SK-MEL-5 (cell line): ENCODE measurements around the gene MORN4. TPM values are rescaled to one million over a fixed set of nuclear protein-coding genes. Genes with fewer than 3 reads are reported as not detected.

Experiments used
- DNase-seq: peaks from one replicate; pipeline ENCODE4 v3.0.0-alpha.2; 2016; ENCODE audit warnings: low read depth, low spot score
- in situ Hi-C: cut with HindIII; loops from 2 replicates; pipeline ENCODE4 v1.10.0; 2016; ENCODE audit warnings: low sequenced_read_pairs, high pct_unique_total_duplicates, low pct_unique_long_range_greater_than_20kb
- total RNA-seq: library from RNA; depleted of rRNA; stranded (reverse); fragments of >200 nt; shearing (Covaris generic); gene quantifications from 2 replicates; pipeline ENCODE4 v1.2.3, GENCODE V29; 2014; rRNA removed

Gene MORN4
- total RNA-seq, 1 experiment from 2014 or later = 3.5 TPM

DNA sequence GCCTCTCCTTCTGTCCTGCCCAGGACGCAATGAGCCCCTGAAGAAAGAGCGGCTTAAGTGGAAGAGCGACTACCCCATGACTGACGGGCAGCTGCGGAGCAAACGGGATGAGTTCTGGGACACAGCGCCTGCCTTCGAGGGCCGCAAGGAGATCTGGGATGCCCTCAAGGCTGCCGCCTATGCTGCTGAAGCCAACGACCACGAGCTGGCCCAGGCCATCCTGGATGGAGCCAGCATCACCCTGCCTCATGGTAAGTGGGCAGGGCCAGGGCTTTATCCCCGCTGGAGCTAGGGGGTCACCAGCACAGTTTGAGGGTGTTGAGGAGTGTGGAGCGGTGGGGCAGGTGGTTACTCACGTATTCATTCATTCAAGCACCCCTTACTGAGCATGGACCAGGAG, 65.4 kb downstream of the MORN4 start:
- in situ Hi-C loops = no loop called here
- no peak for DNase-seq

DNA sequence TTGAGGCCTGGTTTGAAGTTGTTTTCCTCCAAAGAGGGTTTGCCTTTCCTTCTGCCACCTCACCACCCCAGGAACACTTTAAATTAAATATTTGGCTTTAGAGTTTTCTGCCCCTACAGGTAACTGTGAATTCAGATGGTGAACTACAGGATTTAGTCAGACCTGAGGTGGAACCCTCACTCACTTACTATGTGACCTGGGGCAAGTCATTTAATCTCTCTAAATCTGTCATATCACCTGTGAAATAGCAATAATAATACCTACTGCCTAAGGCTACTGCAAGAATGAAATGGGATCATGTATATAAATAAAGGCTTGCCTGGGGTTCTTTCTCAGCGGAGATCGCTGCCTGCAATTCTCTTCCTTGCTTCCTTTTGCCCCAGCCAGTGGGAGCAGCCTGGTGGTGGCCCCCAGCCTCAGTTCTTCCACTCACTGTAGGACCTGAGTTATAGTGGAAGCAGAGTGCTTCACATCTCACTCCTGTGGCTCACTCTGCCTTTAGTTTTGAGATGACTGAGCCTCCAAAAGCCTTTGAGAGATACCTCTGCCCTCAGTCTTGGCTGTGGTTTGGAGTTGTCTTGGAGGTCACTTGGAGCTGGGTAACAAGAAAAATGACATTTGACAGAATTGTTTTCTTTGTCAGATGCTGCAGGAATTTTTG, 66.8 kb downstream of the MORN4 start:
- DNase-seq = no peak
- in situ Hi-C loops = no loop called here

DNA sequence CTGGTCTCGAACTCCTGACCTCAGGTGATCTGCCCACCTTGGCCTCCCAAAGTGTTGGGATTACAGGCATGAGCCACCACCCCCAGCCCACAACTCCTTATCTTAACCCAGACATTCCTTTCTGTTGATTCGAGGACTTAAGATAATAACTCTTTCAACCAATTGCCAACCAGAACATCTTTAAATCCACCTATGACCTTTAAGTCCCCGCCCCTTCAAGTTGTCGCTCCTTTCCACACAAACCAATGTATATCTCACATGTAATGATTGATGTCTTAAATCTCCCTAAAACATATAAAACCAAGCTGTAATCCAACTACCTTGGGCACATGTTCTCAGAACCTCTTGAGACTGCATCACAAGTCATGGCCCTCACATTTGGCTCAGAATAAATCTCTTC, 68.5 kb downstream of the MORN4 start:
- in situ Hi-C loops = no loop called here

More for the DNA sequence above, 68.5 kb downstream of the MORN4 start:
- no peak for DNase-seq

Other genes starting within 250 kb of the MORN4 start
- 24.1 and 30.7 TPM in 2 replicates for gene RRP12, start 232.2 kb downstream of the MORN4 start, total RNA-seq
- gene PGAM1, start 207.3 kb downstream of the MORN4 start, total RNA-seq = 524 and 572 TPM in 2 replicates
- gene EXOSC1, start 187.5 kb downstream of the MORN4 start, total RNA-seq = 41.4 and 41.5 TPM in 2 replicates
- gene ZDHHC16, start 187.3 kb downstream of the MORN4 start, total RNA-seq = 40.6 and 42.1 TPM in 2 replicates
- 80.1 and 85.8 TPM in 2 replicates for gene MMS19, start 135.1 kb downstream of the MORN4 start, total RNA-seq
- gene UBTD1, start 134.6 kb downstream of the MORN4 start, total RNA-seq = 12.7 and 13.8 TPM in 2 replicates
- gene ANKRD2, start 60.7 kb downstream of the MORN4 start, total RNA-seq = not detected in 2 replicates
- 2.1 and 3.9 TPM in 2 replicates for gene HOGA1, start 49.1 kb downstream of the MORN4 start, total RNA-seq
- not detected in 2 replicates for gene C10orf62, start 43.8 kb downstream of the MORN4 start, total RNA-seq
- 15.0 and 15.3 TPM in 2 replicates for gene PI4K2A, start 7.2 kb upstream of the MORN4 start, total RNA-seq
- 126 and 133 TPM in 2 replicates for gene AVPI1, start 53.7 kb upstream of the MORN4 start, total RNA-seq
- 27.4 and 28.4 TPM in 2 replicates for gene MARVELD1, start 80.2 kb upstream of the MORN4 start, total RNA-seq
- gene ZFYVE27, start 103.6 kb upstream of the MORN4 start, total RNA-seq = 27.5 and 27.9 TPM in 2 replicates
- gene SFRP5, start 138.5 kb upstream of the MORN4 start, total RNA-seq = 0.08 and 0.21 TPM in 2 replicates
- 14.9 and 15.8 TPM in 2 replicates for gene GOLGA7B, start 216.3 kb upstream of the MORN4 start, total RNA-seq